GM12878 (cell line): ENCODE measurements around the gene LBX1. TPM values are rescaled to one million over a fixed set of nuclear protein-coding genes. Genes with fewer than 3 reads are reported as not detected.

Source experiments
- ATAC-seq: fragments of 200-7000 bp; cut with Tn5 transposase; 3 replicates; pipeline ENCODE4 v1.9.1; 2020; ENCODE audit warnings: mild to moderate bottlenecking, moderate library complexity
- BruUV-seq: library from RNA; stranded (reverse); fragments of 400-500 nt; replicated peaks from 2 replicates; lab custom pipeline; 2021; lab: Mats Ljungman, UMichigan
- CTCF ChIA-PET: fragments of 300-600 bp; sonication (Branson Sonifier 250); formaldehyde crosslinking; extraction: SDS; loops from one replicate; lab custom pipeline; 2021; ENCODE audit warnings: inconsistent platforms; lab: Yijun Ruan, JAX
- POLR2A ChIA-PET: fragments of 350-600 bp; formaldehyde crosslinking; extraction: SDS; loops from one replicate; lab custom pipeline; 2021; ENCODE audit warnings: inconsistent platforms; lab: Charles Lee
- RAD21 ChIA-PET: fragments of 300-600 bp; sonication (Branson Sonifier 250); formaldehyde crosslinking; loops from one replicate; lab custom pipeline; 2023; ENCODE audit warnings: antibody characterized with exemption; ENCODE audit not compliant: unreplicated experiment; lab: Charles Lee
- SMC1A ChIA-PET: fragments of 300-600 bp; sonication (Branson Sonifier 250); formaldehyde crosslinking; loops from one replicate; lab custom pipeline; 2023; ENCODE audit not compliant: unreplicated experiment, uncharacterized antibody; lab: Charles Lee
- DNase-seq: peaks from one replicate; pipeline ENCODE4 v3.0.0-alpha.2; 2011; ENCODE audit warnings: low read depth, low spot score
- FAIRE-seq: peaks from 3 replicates; lab custom pipeline; 2011; peaks lifted over from hg19 to GRCh38; lab: Jason Lieb, UNC
- H2AFZ ChIP-seq: 2 replicates; pipeline ENCODE4 v1.6.0; 2011; ENCODE audit warnings: low read depth, low read length, control low read depth; ENCODE audit not compliant: control insufficient read depth
- H3K27ac ChIP-seq: 2 replicates; pipeline ENCODE4 v1.5.1; 2011; ENCODE audit warnings: control low read depth; ENCODE audit not compliant: control insufficient read depth, insufficient read depth
- H3K27me3 ChIP-seq, 2 experiments: replicated peaks in 1 of 2; 2 replicates each; pipeline versions ENCODE4 v1.6.0 to v1.6.1; 2011; ENCODE audit warnings: low read length in 1 of 2; ENCODE audit not compliant: control insufficient read depth in 2 of 2, insufficient read depth in 2 of 2
- H3K36me3 ChIP-seq, 2 experiments: 2 replicates each; pipeline ENCODE4 v1.5.1; 2011; ENCODE audit warnings: low read length in 1 of 2; ENCODE audit not compliant: control insufficient read depth in 2 of 2, insufficient read depth in 2 of 2
- H3K4me1 ChIP-seq: 2 replicates; pipeline ENCODE4 v1.6.1; 2011; ENCODE audit warnings: mild to moderate bottlenecking, low read length, moderate library complexity, mixed read lengths; ENCODE audit not compliant: control insufficient read depth, insufficient read depth
- H3K4me2 ChIP-seq: 2 replicates; pipeline ENCODE4 v1.6.0; 2011; ENCODE audit warnings: control low read depth; ENCODE audit not compliant: control insufficient read depth, insufficient read depth
- H3K4me3 ChIP-seq: fragments of 200-600 bp; sonication (generic); 2 replicates; pipeline ENCODE4 v1.5.1; 2016
- H3K79me2 ChIP-seq: 2 replicates; pipeline ENCODE4 v1.6.0; 2011; ENCODE audit warnings: low read length; ENCODE audit not compliant: control insufficient read depth, insufficient read depth
- H3K9ac ChIP-seq: 2 replicates; pipeline ENCODE4 v1.8.0; 2011; ENCODE audit warnings: low read length, control low read depth, mixed read lengths; ENCODE audit not compliant: control insufficient read depth, insufficient read depth
- H3K9me3 ChIP-seq: replicated peaks from 3 replicates; pipeline ENCODE4 v1.5.1; 2011; ENCODE audit warnings: mild to moderate bottlenecking, low read length; ENCODE audit not compliant: control insufficient read depth, insufficient read depth
- H4K20me1 ChIP-seq: 2 replicates; pipeline ENCODE4 v1.6.0; 2011; ENCODE audit not compliant: control insufficient read depth, insufficient read depth
- E2F8 ChIP-seq: fragments of 450-650 bp; IDR thresholded peaks from 2 replicates; pipeline ENCODE4 v1.6.1; 2018; ENCODE audit warnings: mild to moderate bottlenecking, low read depth, moderate library complexity; ENCODE audit not compliant: partially characterized antibody
- JUND ChIP-seq: IDR thresholded peaks from 2 replicates; pipeline ENCODE4 v1.6.1; 2012; ENCODE audit warnings: low read depth, mild to moderate bottlenecking, low read length, improper control_type of control experiment, moderate library complexity
- NR2F1 ChIP-seq: fragments of 450-650 bp; conservative IDR thresholded peaks from 2 replicates; pipeline ENCODE4 v1.6.1; 2017; ENCODE audit warnings: mild to moderate bottlenecking
- RAD21 ChIP-seq: IDR thresholded peaks from 2 replicates; pipeline ENCODE4 v1.6.1; 2011; ENCODE audit warnings: mild to moderate bottlenecking, low read depth, low read length, moderate library complexity; ENCODE audit not compliant: insufficient read depth
- RELB ChIP-seq: fragments of 450-650 bp; IDR thresholded peaks from 2 replicates; pipeline ENCODE4 v1.6.1; 2017; ENCODE audit warnings: low read depth, mild to moderate bottlenecking, moderate library complexity
- SREBF2 ChIP-seq: IDR thresholded peaks from 2 replicates; pipeline ENCODE4 v1.6.1; 2012; ENCODE audit warnings: mild to moderate bottlenecking, low read length
- USF1 ChIP-seq: IDR thresholded peaks from 2 replicates; pipeline ENCODE4 v1.6.1; 2011; ENCODE audit warnings: borderline replicate concordance, low read depth, mild to moderate bottlenecking, moderate library complexity, mixed read lengths, low read length; ENCODE audit not compliant: insufficient read depth; ENCODE audit errors: extremely low read length
- ZBTB11 ChIP-seq: fragments of 450-650 bp; formaldehyde crosslinking; IDR thresholded peaks from 2 replicates; pipeline ENCODE4 v1.5.0; 2022; ENCODE audit warnings: mild to moderate bottlenecking, missing genetic modification characterization
- WGBS: methylation state at CpG from one replicate; pipeline ENCODE4 v1.1.6; 2016; ENCODE audit warnings: low lambda C conversion rate; ENCODE audit not compliant: insufficient replicate concordance, insufficient coverage; ENCODE audit errors: missing lambda C conversion rate; 5-methylcytosine and 5-hydroxymethylcytosine counted together
- in situ Hi-C: fragments of 300-500 bp; cut with MboI; formaldehyde crosslinking; loops from 9 replicates; pipeline ENCODE4 v1.14.3; 2018; ENCODE audit warnings: mixed read lengths
- intact Hi-C: fragments of 100-400 bp; cut with micrococcal nuclease; formaldehyde crosslinking; loops from one replicate; pipeline ENCODE4 v1.14.2; 2022; ENCODE audit not compliant: unreplicated experiment
- polyA plus RNA-seq, 11 experiments: library from polyadenylated mRNA; depleted of rRNA in 4 of 11; unstranded in 6 of 11; stranded (reverse) in 5 of 11; fragments of >200 nt; fragmentation: Nextera tagmentation in 4 of 11; fragmentation: Illumina TruSeq in 1 of 11; extraction: Ambion mirVana in 4 of 11; extraction: Trizol in 1 of 11; gene quantifications; 1 replicate in 1 of 11; 2 replicates in 10 of 11; pipeline versions ENCODE4 v1.2.1 to v1.2.3, GENCODE V29; 2011 to 2016; ENCODE audit warnings: inconsistent platforms in 2 of 11, missing spikeins in 2 of 11, low read depth in 1 of 11
- total RNA-seq, 4 experiments: library from RNA; depleted of rRNA in 3 of 4; stranded (reverse); fragments of >200 nt in 3 of 4; fragmentation: Illumina TruSeq in 1 of 4; extraction: Trizol in 1 of 4; gene quantifications; 2 replicates each; pipeline versions ENCODE4 v1.2.1 to v1.2.3, GENCODE V29; 2013 to 2021

LBX1 gene
- total and polyA plus RNA-seq, 10 of the 15 experiments (the other 5 are each of a cell fraction or from before 2014, with no cell fraction given), result not detected

GRCh38 chr10:101233863-101234262, 4.6 kb upstream of the LBX1 start:
- H4K20me1 ChIP-seq, result no peaks in the 10 kb centered on the region
- POLR2A ChIA-PET, result no interaction called here
- H3K36me3 ChIP-seq, result no peaks in the 10 kb centered on the region
- DNase-seq, result no peak
- SMC1A ChIA-PET, result no interaction called here
- no peak for TF ChIP-seq JUND
- no peak for TF ChIP-seq RELB
- no peak for TF ChIP-seq SREBF2
- peaks cover 37 to 43% of the 10 kb centered on the region in 2 experiments for H3K27me3 ChIP-seq
- H3K4me1 ChIP-seq, result no peaks in the 10 kb centered on the region
- no peak overlapping the region for H3K4me2 ChIP-seq
- intact Hi-C loops (no loop called here), in situ Hi-C loops (no loop called here)
- CTCF ChIA-PET, result no interaction called here
- no TSS peak for BruUV-seq
- ATAC-seq, result no peak
- H3K4me3 ChIP-seq, result no peak overlapping the region
- H3K27ac ChIP-seq, result no peak overlapping the region
- RAD21 ChIA-PET, result no interaction called here
- no peaks in the 10 kb centered on the region for H3K9me3 ChIP-seq
- H2AFZ ChIP-seq, result no peak overlapping the region
- no peak overlapping the region for H3K9ac ChIP-seq
- 12% methylated on average over 3 of the region's 3 CpGs for WGBS
- H3K79me2 ChIP-seq, result no peaks in the 10 kb centered on the region
- FAIRE-seq, result no peak

DNA sequence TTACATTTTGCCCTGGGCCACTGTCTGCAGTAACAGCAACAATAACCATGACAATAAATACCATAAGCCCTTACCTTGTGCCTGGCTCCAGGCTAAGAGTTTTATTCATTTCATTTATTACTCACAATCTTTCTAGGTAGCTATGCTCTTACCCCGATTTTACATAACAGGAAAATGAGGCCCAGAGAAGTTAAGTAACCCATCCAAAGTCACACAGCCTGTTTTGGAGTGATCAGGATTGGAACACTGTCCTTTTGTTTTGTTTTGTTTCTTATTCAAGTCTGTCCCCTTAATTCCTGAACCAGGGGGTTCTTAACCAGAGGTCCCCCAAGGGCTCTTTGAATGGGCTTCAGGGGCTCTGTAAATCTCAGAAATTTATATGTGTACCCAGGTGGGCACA, 4.2 kb upstream of the LBX1 start:
- intact Hi-C loops, result no loop called here
- Histone ChIP-seq H3K27ac (no peak overlapping the region), H3K9me3 (no peaks in the 10 kb centered on the region), H3K4me3 (no peak overlapping the region), H3K9ac (no peak overlapping the region), H2AFZ (no peak overlapping the region), H3K4me2 (no peak overlapping the region), H3K4me1 (no peaks in the 10 kb centered on the region), H4K20me1 (no peaks in the 10 kb centered on the region), H3K36me3 (no peaks in the 10 kb centered on the region), H3K79me2 (no peaks in the 10 kb centered on the region), H3K27me3 (peaks cover 37 to 42% of the 10 kb centered on the region in 2 experiments)
- SMC1A ChIA-PET, result no interaction called here
- in situ Hi-C loops, result no loop called here
- no peak for FAIRE-seq
- no peak for ATAC-seq
- DNase-seq, result no peak
- WGBS, result 0% methylated on average over 1 of the region's 1 CpG
- RAD21 ChIA-PET, result no interaction called here
- POLR2A ChIA-PET, result no interaction called here
- CTCF ChIA-PET, result no interaction called here
- no TSS peak for BruUV-seq
- TF ChIP-seq E2F8 (no peak), RAD21 (no peak), ZBTB11 (no peak), NR2F1 (no peak), USF1 (no peak)
